Measurements from ENCODE around the gene BCR.
"Not testable (repeated sequence)": the region's sequence is repeated elsewhere in the genome, so short reads cannot be mapped to it uniquely, and the experiment has no call there.

Gene BCR

DNA sequence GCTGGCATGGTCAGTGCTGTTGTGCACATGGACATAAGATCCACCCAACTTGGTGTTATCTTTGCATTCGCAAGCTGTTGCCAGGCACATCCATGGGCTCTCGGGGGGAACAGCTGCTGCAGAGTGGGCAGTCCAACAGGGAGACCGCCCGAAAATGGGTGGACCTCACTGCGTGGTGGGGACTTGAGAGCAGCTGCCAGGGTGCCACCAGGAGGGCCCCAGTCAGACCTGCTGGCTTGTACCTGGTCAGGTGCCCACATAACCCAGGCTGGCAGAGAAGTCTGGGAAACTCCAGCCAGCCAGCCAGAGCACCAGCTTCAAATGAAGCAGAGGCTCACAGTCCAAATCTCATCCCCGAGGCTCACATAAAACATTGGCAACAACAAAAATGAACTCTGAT lies 120.2 kb downstream of the BCR start:
- no peak for DNase-seq

DNA sequence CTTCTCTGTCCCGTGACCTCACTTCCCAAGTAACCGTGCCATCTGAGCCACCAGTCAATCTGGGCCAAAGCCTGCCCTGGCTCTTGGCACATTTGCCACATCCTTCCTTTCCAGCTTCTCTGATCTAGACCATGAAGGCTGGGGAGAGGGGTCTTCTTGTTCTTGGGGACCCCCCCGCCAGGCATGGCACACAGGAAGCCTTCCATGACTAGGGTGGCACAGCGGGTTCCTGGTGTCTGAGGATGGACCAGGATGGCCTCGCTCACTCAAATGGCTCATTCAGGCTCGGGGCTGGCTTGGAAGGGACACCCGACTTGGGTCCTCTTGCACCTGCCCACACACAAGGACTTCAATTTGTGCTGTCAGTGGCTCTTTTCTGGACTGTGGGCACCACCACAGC lies 121.3 kb downstream of the BCR start:
- DNase-seq: no peak

DNA sequence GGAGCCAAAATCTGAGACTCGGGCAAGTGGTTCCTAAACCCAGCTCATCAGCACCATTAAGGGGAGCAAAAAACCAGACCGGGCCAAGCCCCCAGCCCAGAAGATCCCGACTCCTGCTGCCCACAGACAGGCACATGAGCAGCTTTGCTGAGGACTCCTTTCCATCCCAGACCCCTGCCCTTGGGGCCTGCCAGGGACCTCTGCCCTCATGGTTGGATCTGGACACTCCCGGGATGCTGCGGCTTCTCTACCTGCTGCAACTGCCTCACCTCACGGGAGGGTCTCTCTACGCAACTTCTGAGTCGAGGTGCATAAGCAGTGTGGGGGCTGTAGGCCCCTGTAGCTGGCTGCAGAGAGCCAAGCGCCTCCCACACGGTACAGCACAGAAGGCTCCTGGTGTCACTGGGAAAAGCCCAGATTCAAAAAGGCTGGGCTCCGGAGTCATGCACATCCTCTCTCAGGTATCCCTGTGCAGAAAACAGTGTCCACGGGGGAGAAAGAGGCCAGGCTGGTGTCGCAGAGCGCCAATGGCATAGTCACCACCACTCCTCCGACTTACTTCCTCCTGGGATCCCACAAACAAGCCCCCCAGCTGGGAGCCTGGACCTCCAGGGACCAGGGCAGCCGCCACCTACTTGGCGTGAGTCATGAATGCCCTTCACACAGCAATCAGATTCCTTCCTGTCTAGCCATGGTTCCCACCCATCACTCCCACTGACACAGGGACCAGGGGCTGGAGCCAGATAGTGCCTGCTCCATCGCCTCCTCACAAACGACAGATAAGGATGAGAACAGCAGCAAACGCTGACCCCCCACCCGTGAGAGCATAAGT lies 122.1 kb downstream of the BCR start:
- DNase-seq: peak; percentile 53

DNA sequence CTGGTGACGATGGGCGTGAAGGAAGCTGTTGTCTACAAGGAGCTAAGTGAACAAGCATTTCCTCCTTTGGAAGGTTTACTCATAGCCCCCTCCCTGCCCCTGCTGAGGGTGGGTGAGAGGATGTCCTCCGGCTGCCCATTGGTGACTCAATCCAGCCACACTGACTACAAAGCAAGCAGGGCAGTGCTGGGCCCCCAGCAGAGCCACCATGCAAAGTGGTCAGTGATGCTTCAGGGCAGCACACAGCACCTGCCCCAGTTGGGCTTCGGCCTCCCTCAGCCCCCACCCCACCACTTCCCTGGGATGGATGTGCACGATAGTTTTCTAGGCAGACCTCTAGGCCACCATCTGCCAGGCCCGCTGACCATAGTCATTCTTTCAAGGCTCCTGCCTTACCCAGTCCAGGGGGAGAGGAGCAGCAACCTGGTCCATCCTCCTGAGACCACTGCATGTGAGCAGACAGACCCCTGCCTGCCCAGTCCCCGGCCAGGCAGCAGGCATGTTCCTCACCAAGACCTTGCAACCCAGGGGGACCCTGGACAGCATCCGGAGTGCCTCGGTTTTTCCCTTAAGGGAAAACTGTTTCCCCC lies 125.1 kb downstream of the BCR start:
- DNase-seq: peak; percentile 21

DNA sequence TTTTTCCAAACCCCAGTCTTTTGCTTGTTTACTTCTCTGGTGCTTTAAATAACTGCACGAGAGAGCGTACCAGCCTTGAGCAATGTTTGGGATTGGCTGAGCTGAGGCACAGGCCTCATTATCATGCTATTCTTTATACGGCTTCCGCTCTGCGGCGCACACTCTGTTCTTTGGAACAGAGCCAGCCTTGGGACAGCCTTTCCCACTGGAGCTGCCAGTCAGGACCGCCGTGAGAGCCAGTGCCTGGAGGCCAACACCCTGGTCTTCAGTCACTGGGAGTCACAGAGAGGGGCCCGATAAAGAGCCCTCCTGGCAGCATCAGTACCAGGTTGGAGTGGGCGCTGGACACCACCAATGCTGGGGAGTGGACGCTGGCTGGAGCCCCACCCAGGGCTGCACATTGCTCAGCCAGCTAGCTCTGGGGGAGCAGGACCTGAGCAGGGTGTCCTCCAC lies 125.6 kb downstream of the BCR start:
- no peak for DNase-seq

DNA sequence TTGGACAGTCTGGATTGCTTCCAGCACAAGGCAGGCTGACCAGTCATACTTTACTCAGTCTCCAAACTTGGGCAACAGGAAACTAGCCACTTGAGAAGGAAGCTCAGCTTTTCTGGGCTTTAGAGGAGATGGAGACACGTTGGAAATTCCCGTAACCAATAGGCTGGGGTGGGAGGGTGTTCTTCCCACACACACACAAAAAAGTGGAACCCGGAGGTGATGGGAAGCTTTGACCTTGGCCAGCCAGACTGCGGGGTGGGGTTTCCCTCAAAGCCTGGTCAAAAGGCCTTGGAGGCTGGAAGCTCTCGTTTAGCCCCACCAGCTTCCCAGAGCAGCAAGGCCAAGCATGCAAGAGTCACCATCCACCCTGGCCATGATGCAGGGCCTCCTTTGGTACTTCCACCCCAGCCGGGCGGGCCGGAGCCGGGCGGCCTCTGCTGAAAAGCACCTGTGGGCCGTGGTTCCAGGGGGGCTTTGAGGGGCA lies 126.2 kb downstream of the BCR start:
- DNase-seq: peak; percentile 4

DNA sequence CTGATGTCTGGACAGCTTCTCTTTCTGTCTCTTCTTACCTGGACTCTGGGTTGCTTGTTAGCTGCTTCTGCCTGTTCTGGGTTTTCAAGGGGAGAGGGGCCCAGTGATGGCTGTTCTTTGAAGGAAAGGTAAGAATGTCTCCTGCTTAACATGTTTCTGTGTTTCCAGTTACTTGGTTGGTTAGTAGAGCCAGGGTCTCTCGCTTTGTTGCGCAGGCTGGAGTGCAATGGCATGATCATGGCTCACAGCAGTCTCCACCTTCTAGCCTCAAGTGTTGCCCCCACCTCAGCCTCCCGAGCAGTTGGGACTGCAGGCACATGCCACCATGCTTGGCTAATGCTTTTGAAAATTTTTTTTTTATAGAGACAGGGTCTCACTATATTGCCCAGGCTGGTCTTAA lies 126.6 kb downstream of the BCR start:
- no peak for DNase-seq

DNA sequence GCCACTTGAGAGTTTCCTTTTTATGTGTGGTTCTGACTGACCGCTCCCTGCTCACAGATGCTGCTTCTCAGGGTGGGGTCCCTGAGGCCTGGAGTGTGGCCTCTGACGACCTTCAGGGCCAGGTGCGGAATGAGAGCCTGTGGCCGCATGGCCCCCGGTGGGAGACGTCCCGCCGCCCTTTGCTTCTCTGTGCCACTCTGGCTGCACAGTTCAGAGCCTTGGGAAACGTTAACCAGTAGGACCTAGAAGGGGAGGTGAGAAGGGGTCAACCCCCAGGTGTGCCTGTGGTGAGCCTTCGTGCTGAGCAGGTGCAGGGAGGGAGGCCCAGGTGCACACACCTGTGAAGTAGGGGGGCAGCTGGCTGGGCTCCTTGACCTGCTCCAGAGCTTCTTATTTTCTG lies 127.2 kb downstream of the BCR start:
- DNase-seq: not testable (repeated sequence)

DNA sequence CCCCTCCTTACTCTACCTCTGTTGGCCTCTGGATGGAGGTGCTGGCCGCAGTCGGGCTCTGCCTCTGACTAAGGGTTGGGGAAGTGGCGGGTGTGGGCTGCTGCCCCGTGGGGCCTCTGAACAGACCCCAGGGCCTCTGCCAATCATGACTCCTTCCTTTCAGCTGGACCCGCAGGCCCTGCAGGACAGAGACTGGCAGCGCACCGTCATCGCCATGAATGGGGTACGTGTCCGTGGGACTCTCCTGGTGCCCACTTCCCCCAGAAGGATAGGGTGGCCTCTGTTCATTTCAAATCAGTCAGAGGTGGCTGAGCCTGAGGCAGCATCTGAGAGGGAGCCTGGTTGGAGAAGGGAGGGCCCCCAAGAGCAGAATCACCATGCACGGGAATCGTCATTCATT lies 129.0 kb downstream of the BCR start:
- not testable (repeated sequence) for DNase-seq

DNA sequence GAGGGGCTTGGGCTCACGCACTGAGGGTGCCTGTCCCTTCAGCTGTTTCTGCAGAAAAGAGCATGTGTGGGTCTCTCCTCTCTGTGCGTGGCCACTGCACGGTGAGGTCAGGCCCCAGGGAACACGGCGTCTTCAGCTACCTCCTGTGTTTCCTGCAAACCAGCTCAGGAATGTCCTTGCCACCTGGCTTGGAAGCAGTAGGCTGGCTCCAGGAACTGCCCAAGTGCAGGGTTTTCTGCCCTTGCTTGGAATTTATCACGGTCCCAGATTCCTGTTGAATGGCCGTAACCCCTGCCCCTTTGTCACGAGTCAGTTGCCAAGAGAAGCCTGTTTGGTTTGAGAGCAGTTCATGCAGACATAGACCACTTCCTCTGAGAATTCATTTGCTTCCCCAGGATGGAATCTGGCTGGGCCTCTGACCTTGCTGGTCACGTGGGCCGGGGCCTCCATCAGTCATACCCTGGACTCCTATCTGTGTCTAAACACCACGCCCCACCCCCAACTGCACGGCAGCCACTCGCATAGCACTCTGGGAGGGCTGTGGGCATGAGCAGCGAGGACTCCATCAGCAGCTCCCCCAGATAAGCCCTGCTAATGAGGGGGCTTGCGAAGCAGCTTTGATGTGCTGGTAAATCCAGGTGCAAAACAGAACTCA lies 130.3 kb downstream of the BCR start:
- peak; percentile 5 for DNase-seq

DNA sequence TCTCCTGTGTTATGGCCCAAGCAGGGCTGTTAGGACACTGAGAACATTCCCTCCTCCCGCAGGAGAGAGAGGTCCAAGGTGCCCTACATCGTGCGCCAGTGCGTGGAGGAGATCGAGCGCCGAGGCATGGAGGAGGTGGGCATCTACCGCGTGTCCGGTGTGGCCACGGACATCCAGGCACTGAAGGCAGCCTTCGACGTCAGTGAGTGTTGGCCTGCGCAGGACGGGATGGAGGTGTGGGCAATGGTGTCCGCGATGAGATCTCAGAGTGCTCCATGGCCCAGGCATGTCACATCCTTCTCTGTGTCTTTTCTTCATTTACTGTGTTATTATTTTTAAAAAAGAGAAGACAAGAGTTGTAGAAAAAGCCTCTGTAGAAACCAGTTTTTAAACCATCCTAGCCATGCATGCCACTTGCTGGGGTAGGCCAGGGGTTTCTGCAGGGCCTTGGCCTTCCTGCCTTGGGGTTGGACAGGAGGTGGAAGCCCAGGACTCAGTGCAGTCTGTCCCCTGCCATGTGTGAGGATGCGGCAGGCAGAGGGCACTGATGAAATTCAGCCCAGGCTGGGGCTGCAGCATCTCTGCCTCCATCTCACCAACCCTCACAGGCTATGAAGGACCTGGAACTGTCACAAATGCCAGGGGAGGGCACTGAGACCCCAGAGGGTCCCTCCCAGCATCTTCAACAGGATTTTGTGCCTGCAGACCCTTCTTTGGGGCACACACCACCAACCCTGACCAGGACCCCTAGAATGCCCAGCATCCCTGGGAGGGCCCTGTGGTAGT lies 131.5 kb downstream of the BCR start:
- not testable (repeated sequence) for DNase-seq

DNA sequence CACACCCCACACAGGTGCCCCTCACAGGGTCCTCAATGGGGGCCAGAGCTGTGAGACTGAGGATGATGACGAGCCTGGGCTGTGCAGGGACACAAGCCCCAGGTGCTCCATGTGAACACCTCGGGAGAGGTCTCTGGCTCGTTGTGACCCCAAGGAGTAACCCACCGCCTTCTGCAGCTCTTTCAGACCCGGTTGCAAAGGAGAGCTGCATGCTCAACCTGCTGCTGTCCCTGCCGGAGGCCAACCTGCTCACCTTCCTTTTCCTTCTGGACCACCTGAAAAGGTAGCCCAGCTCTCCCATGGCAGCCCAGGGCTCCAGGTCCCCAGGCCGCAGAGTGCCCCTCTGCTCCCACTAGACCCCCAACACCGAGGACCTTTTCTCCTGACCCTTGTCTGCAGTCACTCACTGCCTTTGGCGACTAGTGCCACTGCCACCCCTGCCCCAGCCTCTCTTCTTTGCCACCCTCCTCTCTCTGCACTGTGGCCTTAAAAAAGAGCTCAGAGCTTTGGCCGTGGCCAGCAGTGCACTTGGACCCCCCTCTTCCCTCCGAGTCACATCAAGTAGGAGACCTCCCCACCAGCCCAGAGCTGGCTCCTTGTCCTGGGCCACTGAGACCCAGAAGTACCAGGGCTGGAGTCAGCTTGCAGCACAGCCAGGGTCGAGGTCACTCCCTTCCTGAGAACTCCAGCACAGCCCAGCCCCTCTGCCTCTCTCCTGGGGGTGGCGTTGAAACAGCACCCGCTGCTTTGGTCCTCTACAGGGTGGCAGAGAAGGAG lies 133.7 kb downstream of the BCR start:
- DNase-seq: no peak

DNA sequence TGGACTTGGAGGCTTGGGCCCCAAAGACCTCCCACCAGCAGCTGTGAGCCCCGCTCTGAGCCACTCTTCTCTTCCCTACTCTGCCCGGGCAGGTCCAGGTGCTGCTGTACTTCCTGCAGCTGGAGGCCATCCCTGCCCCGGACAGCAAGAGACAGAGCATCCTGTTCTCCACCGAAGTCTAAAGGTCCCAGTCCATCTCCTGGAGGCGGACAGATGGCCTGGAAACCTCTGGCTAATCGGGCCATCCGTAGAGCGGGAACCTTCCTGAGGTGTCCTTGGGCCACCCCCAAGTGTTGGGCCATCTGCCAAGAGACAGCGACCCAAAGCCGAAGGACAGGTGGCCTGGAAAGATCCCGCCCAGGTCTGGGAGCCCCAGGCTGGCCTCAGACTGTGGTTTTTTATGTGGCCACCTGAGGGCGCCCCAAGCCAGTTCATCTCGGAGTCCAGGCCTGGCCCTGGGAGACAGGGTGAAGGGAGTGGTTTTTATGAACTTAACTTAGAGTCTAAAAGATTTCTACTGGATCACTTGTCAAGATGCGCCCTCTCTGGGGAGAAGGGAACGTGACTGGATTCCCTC lies 135.1 kb downstream of the BCR start:
- peak; percentile 0 for DNase-seq

DNA sequence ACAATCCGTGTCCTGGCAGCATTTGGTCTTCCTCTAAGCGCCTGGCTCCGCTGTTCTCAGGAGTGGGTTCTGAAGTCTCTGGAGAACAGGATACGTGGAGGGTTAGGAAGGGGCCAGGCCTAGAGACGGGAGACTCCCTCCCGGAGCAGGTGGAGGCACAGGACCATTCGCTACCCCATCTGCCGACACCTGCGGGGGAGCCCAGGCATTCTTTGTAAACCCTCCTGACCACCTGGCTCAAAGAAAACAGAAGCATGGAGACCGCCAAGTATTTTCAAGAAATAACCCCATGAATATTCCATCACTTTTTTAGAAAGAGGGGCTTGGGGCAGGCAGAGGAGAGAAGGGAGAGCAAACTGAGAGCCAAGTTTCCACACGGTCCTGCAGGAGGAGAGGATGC lies 136.3 kb downstream of the BCR start:
- not testable (repeated sequence) for DNase-seq

DNA sequence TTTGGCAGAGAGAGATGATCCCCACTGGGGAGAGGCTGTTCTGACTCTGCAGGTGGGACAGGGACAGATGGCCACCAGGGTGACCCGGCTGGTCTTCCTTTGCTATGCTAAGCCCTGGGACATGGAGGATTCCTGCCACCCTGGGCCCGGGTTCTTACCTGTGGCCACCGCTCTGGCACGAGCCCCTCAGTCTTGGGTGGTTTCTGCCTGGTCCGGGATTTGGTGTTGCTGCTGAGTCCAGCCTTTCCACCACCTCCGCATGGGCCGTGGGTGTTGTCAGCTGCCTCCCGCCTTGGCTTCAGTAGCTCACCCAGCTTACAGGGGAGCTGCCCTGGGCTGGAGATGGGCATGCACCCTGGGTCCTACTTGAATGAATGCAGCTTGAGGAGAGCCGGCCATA lies 138.0 kb downstream of the BCR start:
- not testable (repeated sequence) for DNase-seq

DNA sequence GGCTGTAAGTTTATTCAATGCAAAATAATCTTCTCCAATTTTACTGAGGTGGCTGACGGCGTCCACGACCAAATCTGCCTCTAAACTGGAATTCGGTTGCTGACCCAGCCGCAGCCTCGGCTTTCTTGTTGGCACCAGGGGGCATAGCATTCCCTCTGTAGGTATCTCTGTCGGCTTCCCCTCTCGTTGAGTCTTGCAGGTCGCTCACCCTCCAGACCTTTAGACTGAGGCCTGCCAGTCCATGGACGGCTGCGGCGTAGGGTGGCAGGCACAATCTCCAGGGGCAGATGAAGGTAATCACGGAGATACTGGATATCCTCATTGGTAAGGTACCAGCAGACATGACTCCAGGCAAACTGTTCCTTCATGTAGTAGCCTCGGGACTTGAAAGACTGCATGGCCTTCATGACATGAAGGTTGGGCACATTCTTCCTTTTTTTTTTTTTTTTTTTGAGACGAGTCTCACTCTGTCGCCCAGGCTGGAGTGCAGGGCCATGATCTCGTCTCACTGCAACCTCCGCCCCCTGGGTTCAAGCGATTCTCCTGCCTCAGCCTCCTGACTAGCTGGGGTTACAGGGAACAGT lies 142.3 kb downstream of the BCR start:
- not testable (repeated sequence) for DNase-seq

DNA sequence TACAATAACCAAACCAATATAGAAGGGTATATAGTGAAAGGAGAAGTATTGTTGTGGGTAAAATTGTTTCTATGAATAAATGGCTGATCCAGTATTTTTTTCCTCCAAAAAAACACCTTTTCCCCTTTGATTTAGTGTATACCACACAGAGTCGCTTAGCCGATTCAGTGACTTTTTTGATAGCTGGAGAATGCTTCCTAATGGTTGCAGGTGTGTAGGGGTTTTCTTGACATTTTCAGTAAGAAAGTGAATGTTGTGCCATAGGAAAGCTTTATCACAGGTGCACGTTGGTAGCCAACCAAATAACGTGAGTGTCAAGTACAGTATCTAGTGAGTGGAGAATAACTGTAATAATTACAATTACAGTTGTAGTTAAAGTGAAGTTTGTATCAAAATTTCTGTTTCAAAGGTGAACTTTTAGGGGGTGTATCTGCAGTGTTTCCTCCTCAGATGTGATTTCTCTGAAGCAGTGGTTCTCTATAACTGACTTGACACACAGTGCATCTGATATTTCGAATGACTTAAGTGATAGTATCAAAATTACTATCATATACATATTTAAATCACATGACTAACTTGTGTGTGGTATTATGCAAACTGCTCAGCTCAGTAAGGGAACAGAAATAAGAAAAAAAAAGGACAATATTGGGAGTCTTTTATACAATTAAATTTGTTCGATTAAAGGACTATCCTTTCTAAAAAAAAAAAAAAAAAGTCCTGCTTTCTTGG lies 143.8 kb downstream of the BCR start:
- not testable (repeated sequence) for DNase-seq

DNA sequence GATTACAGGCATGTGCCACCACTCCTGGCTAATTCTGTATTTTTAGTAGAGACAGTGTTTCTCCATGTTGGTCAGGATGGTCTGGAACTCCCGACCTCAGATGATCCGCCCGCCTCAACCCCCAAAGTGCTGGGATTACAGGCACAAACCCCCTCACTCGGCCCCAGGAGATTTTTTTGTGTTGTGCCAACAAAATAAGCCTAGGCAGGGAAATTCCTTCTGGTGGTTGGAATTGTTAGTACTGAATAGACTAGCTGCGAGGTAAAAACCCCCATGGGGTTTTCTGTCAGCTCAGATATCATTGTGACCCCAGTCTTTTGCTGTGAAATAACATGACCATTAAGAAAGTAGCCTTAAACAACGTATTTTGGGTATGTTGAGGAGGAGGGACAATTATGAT lies 144.9 kb downstream of the BCR start:
- DNase-seq: no peak

DNA sequence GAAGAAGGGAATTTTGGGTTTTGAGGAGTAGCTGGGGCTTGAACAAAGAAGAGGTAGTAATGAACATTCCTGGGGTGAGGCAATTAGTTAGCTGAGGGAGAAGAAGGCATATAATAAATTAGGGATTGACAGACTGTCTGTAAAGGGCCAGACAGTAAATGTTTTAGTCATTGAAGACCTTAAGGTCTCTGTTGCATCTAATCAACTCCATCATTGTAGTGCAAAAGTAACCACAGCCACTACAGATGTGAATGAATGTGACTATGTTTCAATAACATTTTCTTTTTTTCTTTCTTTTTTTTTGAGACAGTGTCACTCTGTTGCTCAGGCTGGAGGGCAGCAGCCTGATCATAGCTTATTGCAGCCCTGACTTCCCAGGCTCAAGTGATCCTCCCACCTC lies 153.5 kb downstream of the BCR start:
- DNase-seq: not testable (repeated sequence)

DNA sequence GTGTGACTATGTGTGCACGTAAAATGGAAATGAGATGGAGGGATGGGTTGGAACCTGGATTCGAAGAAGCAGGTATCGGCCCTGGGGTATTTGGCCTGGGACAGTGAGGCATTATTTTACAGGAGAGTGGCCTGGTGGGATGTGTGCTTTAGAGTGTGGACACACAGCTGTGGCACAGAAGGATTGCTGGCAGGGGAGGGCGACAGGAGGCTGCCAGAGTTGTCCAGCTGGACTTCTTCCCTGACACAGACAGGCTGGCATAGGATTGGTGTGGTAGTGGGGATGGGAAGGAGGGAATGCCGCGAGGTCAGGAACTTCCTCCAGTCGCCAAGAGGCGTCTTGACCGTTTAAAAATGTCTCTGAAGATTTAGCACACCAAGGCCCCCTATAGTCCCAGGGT lies 157.4 kb downstream of the BCR start:
- DNase-seq: not testable (repeated sequence)

Measured in kidney glomerular epithelial cell (primary cell).